Heart right ventricle (tissue), 16 donors: ENCODE measurements around the gene FAM227B. TPM values are rescaled to one million over a fixed set of nuclear protein-coding genes. Genes with fewer than 3 reads are reported as not detected.
"Not testable (repeated sequence)": the region's sequence is repeated elsewhere in the genome, so short reads cannot be mapped to it uniquely, and the experiment has no call there.

Source experiments
- ATAC-seq, 8 donors: fragments of 200-7000 bp; cut with Tn5 transposase; one replicate each; pipeline ENCODE4 v1.9.1; 2020; ENCODE audit warnings: mild to moderate bottlenecking in 8 of 8, moderate library complexity in 8 of 8, moderate number of reproducible peaks in 1 of 8
- DNase-seq, 2 donors: peaks; one replicate each; pipeline ENCODE4 v3.0.0-alpha.2; 2020
- H3K27ac ChIP-seq, 10 donors: fragments of 200-600 bp; sonication (generic) in 2 of 10; one replicate each; pipeline versions ENCODE4 v1.5.0 to v1.8.0; 2020 to 2022; ENCODE audit warnings: mild to moderate bottlenecking in 3 of 10
- H3K27me3 ChIP-seq, 7 donors: fragments of 200-600 bp; one replicate each; pipeline ENCODE4 v1.8.0; 2021 to 2022; ENCODE audit warnings: mild to moderate bottlenecking in 2 of 7
- H3K36me3 ChIP-seq, 9 donors: fragments of 200-600 bp; sonication (generic) in 1 of 9; one replicate each; pipeline versions ENCODE4 v1.5.0 to v1.8.0; 2020 to 2022; ENCODE audit warnings: mild to moderate bottlenecking in 2 of 9
- H3K4me1 ChIP-seq, 9 donors: fragments of 200-600 bp; sonication (generic) in 1 of 9; one replicate each; pipeline versions ENCODE4 v1.5.0 to v1.8.0; 2020 to 2022; ENCODE audit warnings: mild to moderate bottlenecking in 4 of 9
- H3K4me3 ChIP-seq, 10 donors: fragments of 200-600 bp; sonication (generic) in 2 of 10; one replicate each; pipeline versions ENCODE4 v1.5.0 to v1.8.0; 2020 to 2022; ENCODE audit warnings: mild to moderate bottlenecking in 7 of 10, moderate library complexity in 2 of 10
- H3K9me3 ChIP-seq, 11 donors: fragments of 200-600 bp in 10 of 11; sonication (generic) in 2 of 11; one replicate each; pipeline versions ENCODE4 v1.5.0 to v1.8.0; 2013 to 2022; ENCODE audit warnings: mild to moderate bottlenecking in 2 of 11, control low read depth in 1 of 11, moderate library complexity in 1 of 11
- WGBS, 2 donors: extraction: QIAGEN DNeasy Blood & Tissue Kit; methylation state at CpG; one replicate each; pipeline ENCODE4 v1.1.7; 2013; ENCODE audit warnings: inconsistent platforms in 1 of 2; 5-methylcytosine and 5-hydroxymethylcytosine counted together
- intact Hi-C, 10 donors: fragments of 100-400 bp; cut with DNase I; formaldehyde crosslinking; loops; one replicate each; pipeline versions ENCODE4 v1.11.1 to v1.14.2; 2022
- long read RNA-seq, 3 donors: library from polyadenylated mRNA; unstranded; transcript quantifications; one replicate each; pipeline ENCODE4 v2.0.0, GENCODE V29; 2020 to 2021
- polyA plus RNA-seq, 2 donors: library from polyadenylated mRNA; stranded (reverse); fragments of 200-250 nt; gene quantifications; one replicate each; pipeline ENCODE4 v1.2.3, GENCODE V29; 2013
- total RNA-seq, 10 donors: library from RNA; stranded (reverse); fragmentation: NEBNext Ultra II Directional in 3 of 10; extraction: Animal tissue kit (Norgen Biotek cat#: 25700) in 3 of 10; gene quantifications; one replicate each; pipeline versions ENCODE4 v1.2.1 to v1.2.4, GENCODE V29; 2021 to 2023
- TF ChIP-seq, protein P1 (sequence below), 9 donors: fragments of 200-600 bp; sonication (generic) in 2 of 9; IDR thresholded peaks; one replicate each; pipeline versions ENCODE4 v1.5.0 to v1.8.0; 2021 to 2022; ENCODE audit warnings: antibody characterized with exemption in 9 of 9, mild to moderate bottlenecking in 5 of 9, moderate library complexity in 1 of 9
- donor health status: Arrhythmogenic right ventricular cardiomyopathy.
- donor health status: ischemic (EF 13 %, LVEDD 7.1; RV severe dilation, severe dysfunction).
- donor health status: healthy with polysubstance abuse.
- donor health status: DM: no; HTN: yes; CAD: no.
- donor health status: DM: no; HTN: no; CAD: no.
- donor health status: ischemic (EF 25% LVEDD 6.9; RV normal size, moderate dysfunction).
- donor health status: ischemic (EF 25% LVEDD 5.7; RV mildly dilated, moderate dysfunction).
- donor health status: healthy.
- donor health status: DM: yes; HTN: yes; CAD: no.
- donor health status: Ischemic cardiomyopathy.
- donor health status: ischemic (EF 35%, LVEDD 5.7; RV mildly dilated, moderate dysfunction).
- donor health status: nonischemic (EF 11% LVEDD 7.7; RV severe dilation, severe dysfunction).
- donor health status: DM: yes; HTN: yes; CAD: no.
- donor health status: PGD.
- donor health status: ischemic (EF 29% LVEDD 5.4; RV normal size, mild dysfunction).
- donor health status: nonischemic (EF 23%, LVEDD 6.1; RV moderate dilation, normal function).

Gene FAM227B, protein sequence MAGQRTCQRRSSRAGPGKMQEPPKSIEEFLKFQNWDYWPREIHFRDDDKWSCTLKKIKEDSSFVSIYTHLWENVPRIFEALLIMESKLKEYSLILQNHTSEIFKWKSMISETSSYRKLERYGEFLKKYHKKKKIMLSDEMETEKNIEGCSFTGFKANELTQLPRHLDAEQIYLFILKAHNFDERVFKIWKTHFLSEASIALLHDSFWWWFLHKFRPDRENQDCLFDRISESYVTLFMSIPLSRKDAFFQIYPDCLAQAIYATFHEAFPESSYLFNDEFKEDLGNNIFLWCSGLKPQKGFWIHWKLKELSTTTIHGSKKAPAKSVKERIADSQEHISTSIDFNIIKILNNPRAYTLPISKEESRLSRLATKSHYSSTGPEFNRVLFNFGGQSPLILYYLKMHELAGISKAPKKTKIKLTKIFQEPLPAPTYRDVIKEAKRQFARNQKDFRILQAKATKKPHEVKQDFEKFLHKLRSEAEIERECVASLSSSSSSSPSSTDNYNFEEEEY
- total RNA-seq (10 to 100 TPM; 10.3 to 22.8 (median 14.6) TPM), polyA plus RNA-seq (1 to 10 TPM; 5.1 to 6.6 TPM)
- long read RNA-seq, donor 1, partial matches to known transcripts = 3 of 7 reads
- long read RNA-seq, donor 1, other reads (novel, unspliced or antisense) = 4 of 7 reads
- long read RNA-seq, donor 2, partial matches to known transcripts = 3 of 10 reads
- long read RNA-seq, donor 2, other reads (novel, unspliced or antisense) = 7 of 10 reads
- long read RNA-seq, donor 3, partial matches to known transcripts = 4 of 16 reads
- long read RNA-seq, donor 3, other reads (novel, unspliced or antisense) = 12 of 16 reads

DNA sequence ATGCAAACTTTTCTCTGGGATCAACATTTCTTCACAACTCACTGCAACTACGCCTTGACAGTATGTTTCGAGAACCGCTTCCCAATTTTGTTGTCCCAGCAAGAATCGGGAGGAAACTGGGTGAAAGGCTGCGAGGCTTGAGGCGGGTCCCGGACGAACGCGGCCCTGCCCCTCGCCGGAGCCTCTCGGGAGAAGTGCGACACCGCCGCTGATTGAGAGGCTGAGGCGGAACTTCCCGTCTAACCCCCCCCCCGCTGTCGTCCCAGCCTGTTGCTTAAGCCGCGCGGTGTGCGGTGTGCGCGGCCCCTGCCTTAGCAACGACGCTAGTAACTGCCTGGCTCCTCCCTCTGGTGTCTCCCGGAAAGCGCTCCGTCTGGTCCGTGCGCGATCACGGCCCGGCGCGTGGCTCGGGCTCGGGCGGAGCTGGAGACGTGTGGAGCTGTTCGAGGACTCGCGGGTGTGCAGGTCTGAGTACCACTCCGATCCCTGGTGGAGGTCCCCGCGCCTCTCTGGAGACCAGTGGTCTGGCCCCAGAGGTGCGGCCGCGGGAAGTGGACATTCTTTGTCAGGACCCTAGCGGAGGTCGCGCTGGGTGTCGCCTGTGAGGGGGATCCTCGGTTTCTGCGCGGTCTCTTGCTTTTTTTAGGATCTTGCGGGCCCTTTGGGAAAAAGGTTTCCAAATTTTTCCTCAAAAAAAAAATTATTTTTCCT is at the start of gene FAM227B, which contains the start of gene DTWD1:
FAM227B (minus strand) TSS at position 161 of the 711 bp plus-strand sequence. CDS start 5,647 bp downstream, outside the sequence.
DTWD1 (plus strand) TSS at position 391 of the 711 bp plus-strand sequence. CDS start 4,120 bp downstream, outside the sequence.
- intact Hi-C loops = loop anchor here in 7 of 10 donors (1.0 to 10.0 kb wide), 12 partner anchors 194 to 746 kb away; partner anchors contain the start of genes EID1 (in 2 of the 7), COPS2 (in 1 of the 7) and FGF7 (in 1 of the 7)
- DNase-seq = peak; percentile 96 to 98
- H3K4me1 ChIP-seq = peaks cover 0 to 34% (median 21%) of the 10 kb centered on the region in 9 donors
- peak within 1 kb of the TSS; percentile 83 to 96 (median 94) for H3K27ac ChIP-seq
- peak; percentile 99 to 100 (median 100) for ATAC-seq
- peak within 1 kb of the TSS; percentile 67 to 92 (median 80) for H3K4me3 ChIP-seq
- WGBS, 2 donors = 0% methylated on average over 59 of the region's 59 CpGs
- H3K27me3 ChIP-seq = no peaks in the 10 kb centered on the region
- H3K36me3 ChIP-seq = peaks cover 0 to 17% (median 12%) of the 10 kb centered on the region in 9 donors
- peaks cover 0 to 25% (median 12%) of the 10 kb centered on the region in 11 donors for H3K9me3 ChIP-seq
- TF ChIP-seq, protein P1, sequence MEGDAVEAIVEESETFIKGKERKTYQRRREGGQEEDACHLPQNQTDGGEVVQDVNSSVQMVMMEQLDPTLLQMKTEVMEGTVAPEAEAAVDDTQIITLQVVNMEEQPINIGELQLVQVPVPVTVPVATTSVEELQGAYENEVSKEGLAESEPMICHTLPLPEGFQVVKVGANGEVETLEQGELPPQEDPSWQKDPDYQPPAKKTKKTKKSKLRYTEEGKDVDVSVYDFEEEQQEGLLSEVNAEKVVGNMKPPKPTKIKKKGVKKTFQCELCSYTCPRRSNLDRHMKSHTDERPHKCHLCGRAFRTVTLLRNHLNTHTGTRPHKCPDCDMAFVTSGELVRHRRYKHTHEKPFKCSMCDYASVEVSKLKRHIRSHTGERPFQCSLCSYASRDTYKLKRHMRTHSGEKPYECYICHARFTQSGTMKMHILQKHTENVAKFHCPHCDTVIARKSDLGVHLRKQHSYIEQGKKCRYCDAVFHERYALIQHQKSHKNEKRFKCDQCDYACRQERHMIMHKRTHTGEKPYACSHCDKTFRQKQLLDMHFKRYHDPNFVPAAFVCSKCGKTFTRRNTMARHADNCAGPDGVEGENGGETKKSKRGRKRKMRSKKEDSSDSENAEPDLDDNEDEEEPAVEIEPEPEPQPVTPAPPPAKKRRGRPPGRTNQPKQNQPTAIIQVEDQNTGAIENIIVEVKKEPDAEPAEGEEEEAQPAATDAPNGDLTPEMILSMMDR (IDR thresholded peaks at IDR 0.05) = peak in 1 of 9 donors; percentile 12

DNA sequence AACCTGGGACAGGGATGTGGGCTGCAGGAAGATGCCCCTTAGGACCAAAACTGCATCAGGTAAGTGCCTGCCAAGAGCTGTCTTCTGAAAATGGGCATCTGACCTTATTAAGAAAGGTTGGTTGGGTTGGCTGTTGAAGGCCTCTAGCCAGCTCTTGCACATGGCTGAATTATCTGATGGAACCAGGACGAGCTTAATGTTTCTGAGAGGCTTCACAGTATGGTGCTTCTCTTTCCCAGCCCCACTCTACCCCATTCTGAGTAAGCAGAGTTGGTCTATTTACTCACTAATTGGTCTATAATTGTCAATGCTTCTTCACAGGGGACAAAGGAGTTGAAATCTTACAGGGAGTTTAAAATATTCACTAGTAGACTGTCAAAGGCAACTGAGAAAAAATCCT is 48.7 kb upstream of the FAM227B start:
- 64 to 82% methylated on average over 1 of the region's 1 CpG for WGBS, 2 donors
- no peaks in the 10 kb centered on the region for H3K27me3 ChIP-seq
- H3K4me1 ChIP-seq = no peaks in the 10 kb centered on the region
- no peaks in the 10 kb centered on the region for H3K36me3 ChIP-seq
- H3K27ac ChIP-seq = no peak overlapping the region
- DNase-seq = no peak
- TF ChIP-seq, protein P1 (IDR thresholded peaks at IDR 0.05) = no peak
- ATAC-seq = no peak
- intact Hi-C loops = no loop called here
- H3K9me3 ChIP-seq = no peaks in the 10 kb centered on the region
- no peak overlapping the region for H3K4me3 ChIP-seq

DNA sequence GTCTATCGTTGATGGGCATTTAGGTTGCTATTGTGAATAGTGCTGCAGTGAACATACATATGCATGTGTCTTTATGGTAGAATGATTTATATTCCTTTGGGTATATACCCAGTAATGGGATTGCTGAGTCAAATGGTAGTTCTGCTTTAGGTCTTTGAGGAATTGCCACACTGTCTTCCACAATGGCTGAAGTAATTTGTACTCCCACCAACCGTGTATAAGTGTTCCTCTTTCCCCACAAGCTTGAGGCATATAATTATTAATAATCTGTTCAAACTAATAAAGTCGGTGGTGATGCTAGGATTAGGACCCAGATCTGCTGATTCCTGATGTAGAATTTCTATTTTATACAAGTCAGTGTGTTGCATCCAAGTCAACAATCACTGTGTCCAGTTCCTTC is 45.9 kb upstream of the FAM227B start:
- H3K4me1 ChIP-seq, ATAC-seq, DNase-seq, H3K27ac ChIP-seq, H3K36me3 ChIP-seq, H3K27me3 ChIP-seq, H3K4me3 ChIP-seq, H3K9me3 ChIP-seq, intact Hi-C loops: not testable (repeated sequence)
- 91 to 97% methylated on average over 3 of the region's 3 CpGs for WGBS, 2 donors

DNA sequence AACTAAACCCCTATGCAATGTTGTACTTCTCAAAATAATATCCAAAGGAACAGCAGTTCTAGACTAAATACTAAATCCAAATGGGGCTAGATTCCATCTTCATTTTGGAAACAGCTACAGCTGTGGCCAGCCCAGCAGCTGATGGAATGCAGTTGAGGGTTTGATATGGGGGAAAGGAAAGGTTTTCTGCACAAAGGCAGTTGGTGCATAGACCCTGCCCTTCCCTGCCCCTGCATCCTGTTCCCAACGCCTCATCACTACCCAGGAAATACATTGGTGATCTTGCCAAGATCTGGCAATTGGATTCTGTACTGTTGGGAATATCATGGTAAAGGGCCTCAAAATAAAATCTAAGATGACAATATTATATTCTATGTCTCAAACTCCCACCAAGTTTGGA is 44.1 kb upstream of the FAM227B start:
- DNase-seq = no peak
- no peak for ATAC-seq
- no peaks in the 10 kb centered on the region for H3K4me1 ChIP-seq
- no peaks in the 10 kb centered on the region for H3K27me3 ChIP-seq
- 54 to 67% methylated on average over 1 of the region's 1 CpG for WGBS, 2 donors
- intact Hi-C loops = no loop called here
- H3K4me3 ChIP-seq = no peak overlapping the region
- no peaks in the 10 kb centered on the region for H3K9me3 ChIP-seq
- H3K36me3 ChIP-seq = no peaks in the 10 kb centered on the region
- TF ChIP-seq, protein P1 (IDR thresholded peaks at IDR 0.05) = no peak
- H3K27ac ChIP-seq = no peak overlapping the region
